Head of caudate nucleus (tissue), 42 donors: ENCODE data around the gene FNBP1L.
"Not testable (repeated sequence)": the region's sequence is repeated elsewhere in the genome, so short reads cannot be mapped to it uniquely, and the experiment has no call there.

ENCODE experiments used
- DNase-seq, 42 donors: peaks; one replicate each; pipeline versions ENCODE4 v3.0.0 to v3.0.0-alpha.2; 2020 to 2021; ENCODE audit warnings: mixed read lengths in 7 of 42
- intact Hi-C: fragments of 100-400 bp; cut with DNase I; formaldehyde crosslinking; loops from one replicate; pipeline ENCODE4 v1.15.0; 2022

The FNBP1L gene

DNA sequence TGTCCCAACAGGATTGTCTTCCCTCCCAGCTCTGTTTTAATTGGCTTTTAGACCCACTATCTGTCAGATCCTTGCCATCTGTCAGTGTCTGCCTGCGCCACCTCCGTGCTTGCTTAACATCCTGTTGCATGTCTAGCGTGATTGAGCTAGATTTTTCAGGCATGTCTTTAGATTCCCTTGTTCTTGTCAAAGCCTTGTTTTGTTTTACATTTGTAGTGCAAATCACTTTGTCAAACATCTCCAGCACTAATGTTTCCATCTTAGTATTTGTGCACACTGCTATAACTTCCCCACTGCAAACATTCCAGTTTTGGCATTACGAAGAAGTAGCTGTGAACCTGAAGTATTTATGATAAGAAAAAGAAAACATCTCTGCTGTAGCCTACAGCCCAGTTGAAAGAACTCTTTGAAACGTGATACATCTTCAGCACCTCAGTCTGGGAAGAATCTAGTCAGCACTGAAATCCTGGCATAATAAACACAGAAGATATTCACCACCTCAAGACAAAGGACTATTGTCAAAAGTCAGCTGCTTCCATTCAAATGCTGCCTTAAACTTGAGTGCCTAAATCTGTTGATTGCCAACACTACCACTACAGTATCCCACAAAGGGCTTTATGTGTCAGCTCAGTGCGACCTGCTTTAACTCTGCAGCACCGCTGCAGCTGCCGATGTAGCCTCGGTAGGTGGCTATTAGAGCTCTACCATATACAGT, 105.0 kb downstream of the FNBP1L start:
- peak in 38 of 42 donors; percentile 27 to 93 (median 65) for DNase-seq
- intact Hi-C loops, result loop anchor here (10.0 kb wide), 1 partner anchor 108 kb away; the partner anchor contains the start of gene FNBP1L

DNA sequence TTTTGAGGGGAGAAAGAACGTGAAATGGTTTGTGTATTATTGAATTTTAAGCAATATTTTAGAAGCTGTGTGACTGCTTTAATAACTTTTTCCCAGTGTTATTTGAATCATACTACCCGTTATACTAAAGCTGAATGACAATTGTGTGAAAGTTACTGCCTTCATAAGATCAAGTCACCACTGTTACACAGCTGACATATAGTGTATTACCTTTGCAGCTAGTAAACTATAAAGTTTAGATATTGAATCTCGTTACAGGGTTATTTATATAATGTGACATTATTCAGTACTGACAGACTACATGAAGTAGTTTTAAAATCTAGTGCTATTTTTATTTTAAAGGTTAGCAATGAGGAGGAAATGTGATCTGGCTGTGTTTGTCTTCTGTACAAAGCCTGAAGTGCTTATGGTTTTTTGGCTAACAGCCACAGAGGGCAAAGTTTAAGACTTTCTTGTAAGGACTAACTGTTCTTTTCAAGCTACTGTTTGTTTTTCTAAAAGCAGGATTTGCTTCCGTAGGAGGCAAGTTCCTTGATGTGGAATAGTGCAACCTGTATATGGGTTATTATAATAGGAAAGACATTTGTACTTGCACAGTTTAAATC, 106.1 kb downstream of the FNBP1L start:
- intact Hi-C loops, result loop anchor here (10.0 kb wide), 1 partner anchor 109 kb away; the partner anchor contains the start of gene FNBP1L
- not testable (repeated sequence) for DNase-seq

DNA sequence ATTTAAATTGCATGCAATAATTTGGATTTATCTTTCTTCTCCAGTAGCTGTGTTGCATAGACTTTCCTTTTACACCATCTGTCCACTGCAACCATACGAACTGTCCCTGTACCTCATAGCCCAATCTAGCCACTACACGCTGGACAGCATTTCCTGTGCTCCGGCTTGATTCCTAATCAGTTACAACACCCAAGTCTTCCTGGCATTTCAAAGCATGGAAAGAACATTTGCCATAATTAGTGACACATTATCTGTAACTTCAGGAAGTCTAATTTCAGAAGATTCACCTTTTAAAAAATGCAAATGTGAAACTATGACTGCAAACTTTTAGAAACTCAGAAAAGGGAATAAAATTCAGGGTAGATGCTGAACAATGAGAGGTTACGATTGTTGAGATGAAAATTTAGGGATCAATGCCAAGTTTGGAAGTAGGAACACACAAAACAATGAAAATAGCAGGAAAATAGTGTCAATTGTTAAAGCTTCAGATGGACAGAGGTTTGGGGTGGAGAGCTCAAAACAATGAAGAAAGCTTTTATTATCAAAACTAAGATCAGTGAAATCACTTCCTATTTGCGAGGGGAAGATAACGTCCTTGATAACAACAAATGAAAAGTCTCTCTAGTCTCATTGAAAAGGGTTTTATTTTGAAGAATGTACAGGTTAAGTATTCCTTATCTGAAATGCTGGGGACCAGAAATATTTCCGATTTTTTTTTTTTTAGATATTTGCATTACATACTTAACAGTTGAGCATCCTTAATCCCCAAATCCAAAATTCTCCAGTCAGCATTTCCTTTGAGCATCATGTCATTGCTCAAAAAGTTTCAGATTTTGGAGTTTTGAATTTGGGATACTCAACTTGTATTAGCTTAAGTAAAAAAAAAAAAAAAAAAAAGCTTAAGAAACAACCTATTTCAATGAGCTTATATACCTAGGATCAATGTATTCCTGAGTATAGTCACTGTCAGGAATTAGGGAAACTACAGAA, 107.3 kb downstream of the FNBP1L start:
- intact Hi-C loops, result loop anchor here (10.0 kb wide), 1 partner anchor 110 kb away; the partner anchor contains the start of gene FNBP1L
- no peak for DNase-seq

DNA sequence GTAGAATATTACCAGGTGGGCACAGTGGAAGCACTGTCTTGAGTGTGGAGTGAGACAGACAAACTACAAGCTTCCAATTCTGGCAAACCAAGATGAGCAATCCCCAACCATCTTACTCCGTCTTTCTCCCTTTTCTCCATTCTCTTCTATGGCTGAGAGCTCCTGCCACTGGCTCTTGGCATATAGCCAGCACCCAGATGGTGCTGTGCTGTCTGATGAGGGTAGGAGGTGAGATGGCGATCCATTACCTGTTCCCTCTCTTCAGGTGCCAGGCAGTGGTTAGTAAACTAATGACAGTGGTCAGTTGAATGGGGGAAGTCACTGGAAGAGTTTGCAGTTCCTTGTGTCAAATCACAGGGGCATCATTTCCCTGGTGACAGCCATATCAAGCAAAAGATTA, 108.4 kb downstream of the FNBP1L start:
- intact Hi-C loops, result loop anchor here (10.0 kb wide), 1 partner anchor 111 kb away; the partner anchor contains the start of gene FNBP1L
- no peak for DNase-seq

DNA sequence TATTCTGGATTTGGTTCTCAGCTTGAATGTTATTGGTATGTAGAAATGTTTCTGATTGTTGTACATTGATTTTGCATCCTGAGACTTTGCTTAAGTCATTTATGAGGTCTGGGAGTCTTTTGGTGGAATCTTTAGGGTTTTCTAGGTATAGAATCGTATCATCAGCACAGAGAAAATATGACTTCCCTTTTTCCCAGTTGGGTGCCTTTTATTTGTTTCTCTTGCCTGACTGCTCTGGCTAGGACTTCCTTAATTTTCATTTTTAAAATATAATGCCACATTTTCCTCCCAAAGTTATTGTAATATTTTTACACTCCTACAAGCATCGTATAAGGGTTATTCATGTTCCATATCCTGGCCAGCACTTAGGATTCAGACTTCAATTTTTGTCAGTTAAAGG, 111.1 kb downstream of the FNBP1L start:
- intact Hi-C loops, result loop anchor here (10.0 kb wide), 1 partner anchor 114 kb away; the partner anchor contains the start of gene FNBP1L
- no peak for DNase-seq

DNA sequence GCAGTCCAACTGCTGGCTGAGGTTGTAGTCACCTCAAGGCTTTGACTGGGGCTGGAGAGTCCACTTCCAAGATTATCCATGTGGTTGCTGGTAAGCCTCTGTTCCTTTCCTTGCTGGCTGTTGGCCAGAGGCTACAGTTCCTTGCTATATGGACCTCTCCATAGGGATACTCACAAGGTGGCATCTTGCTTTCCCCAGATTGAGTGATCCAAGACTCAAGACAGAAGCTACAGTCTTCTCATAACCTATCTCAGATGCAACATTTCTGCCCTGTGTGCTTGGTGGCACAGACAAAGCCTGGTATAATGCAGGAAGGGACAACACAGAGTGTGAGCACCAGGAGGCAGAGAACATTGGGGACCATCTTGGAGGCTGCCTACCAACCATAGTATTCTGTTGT, 111.8 kb downstream of the FNBP1L start:
- no peak for DNase-seq
- intact Hi-C loops, result loop anchor here (10.0 kb wide), 1 partner anchor 115 kb away; the partner anchor contains the start of gene FNBP1L

DNA sequence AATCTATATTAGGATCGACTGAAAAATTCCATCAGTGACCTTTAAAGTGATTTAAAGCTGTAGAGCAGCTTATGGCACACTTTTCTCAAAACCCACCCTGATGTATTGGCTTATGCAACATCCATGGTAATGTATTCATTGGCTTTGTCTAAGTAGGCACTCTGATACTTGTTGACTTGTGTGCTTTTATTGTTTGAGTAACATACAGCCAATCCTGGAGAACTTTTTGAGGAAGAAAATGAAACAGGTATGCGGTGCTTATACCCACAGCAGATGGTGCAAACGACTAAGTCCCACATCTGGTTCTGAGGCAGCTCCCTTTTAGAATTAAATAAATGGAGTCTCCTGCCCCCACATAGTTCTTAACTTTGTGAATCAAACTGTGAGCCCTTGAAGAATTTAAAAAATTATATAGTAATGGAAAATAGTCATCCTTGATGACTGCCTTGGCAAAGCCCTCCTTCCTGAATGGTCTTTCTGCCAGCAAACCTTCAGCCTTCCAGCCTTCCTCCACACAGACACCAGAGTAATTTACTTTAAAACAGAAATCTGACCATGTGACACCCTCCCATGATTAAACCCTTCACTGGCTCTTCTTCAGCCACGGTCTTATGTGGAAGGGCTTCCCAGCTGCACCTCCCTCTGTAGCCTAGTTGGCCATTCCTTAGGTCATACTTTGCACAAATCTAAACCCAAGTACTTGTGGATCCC, 117.7 kb downstream of the FNBP1L start:
- intact Hi-C loops, result no loop called here

DNA sequence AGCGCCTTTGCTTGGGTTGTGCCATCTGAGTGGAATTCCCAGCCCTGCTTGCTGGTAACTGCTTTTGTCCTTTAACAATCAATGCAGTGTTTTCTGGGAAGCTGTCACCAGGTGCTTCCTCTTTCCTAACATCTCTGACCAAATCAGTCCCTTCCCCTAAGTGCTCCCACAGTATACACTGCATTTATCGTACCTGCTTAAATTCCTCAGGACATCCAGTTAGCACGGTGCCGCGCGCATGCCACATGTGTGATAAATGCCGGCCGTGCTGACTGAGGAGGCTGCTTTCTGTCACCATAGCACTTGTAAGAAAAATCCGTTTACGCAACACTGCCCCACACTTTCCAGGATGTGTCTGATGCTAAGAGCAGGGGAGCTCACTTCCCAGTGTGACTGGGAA, 118.3 kb downstream of the FNBP1L start:
- intact Hi-C loops, result no loop called here

More for the DNA sequence above, 117.7 kb downstream of the FNBP1L start:
- no peak for DNase-seq

DNA sequence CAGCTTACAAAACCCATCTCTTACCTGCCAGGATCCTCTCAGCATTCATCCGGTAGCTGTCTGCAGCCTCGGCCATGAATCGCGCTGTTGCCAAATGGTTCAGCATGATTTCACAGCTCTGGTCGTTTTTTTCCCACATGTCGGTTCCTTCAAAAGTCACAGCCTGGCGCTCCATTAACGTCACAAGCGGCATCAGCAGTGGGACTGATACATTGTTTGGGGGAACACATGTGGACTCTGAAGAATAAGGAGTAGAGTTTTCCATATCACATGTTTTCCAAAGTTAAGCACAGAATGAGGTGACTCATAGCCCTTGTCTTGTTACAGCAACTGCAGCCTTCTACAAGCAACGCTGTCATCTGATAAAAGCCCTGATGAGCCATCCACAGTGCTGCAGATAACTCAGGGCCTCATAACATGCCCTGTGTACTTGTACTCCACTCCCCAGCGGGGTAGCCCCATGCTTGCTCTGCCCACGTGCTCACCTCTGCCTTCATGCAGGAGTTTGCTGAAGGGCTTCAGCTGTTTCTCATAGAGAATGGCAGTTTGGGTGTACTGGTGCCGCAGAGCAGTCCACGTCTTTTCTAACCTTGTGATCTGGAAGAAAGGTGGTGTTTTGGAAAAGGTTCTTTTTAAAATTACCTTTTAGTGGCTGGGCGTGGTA, 119.5 kb downstream of the FNBP1L start:
- DNase-seq, result peak in 21 of 42 donors; percentile 32 to 76 (median 52)
- intact Hi-C loops, result no loop called here

More for the DNA sequence above, 118.3 kb downstream of the FNBP1L start:
- DNase-seq, result no peak

DNA sequence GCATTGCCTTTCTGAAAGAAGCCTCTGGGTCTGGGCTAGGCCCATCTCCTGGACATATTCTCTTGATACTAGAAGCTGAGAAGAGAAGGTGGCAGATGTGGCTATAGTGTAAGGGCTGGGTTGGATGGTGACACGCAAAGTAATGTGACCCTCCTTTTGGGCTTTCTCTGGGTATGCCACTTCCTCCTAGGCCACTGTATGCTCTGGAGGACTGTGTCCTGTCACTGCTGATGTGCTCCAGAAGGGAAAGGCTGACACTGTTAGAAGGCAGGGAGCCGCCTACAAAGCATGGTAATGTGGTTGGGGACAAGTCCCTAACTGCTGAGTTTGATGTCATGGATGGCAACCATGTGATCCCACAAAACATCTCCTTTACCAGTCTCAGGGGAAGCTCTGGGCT, 121.6 kb downstream of the FNBP1L start:
- intact Hi-C loops, result no loop called here

DNA sequence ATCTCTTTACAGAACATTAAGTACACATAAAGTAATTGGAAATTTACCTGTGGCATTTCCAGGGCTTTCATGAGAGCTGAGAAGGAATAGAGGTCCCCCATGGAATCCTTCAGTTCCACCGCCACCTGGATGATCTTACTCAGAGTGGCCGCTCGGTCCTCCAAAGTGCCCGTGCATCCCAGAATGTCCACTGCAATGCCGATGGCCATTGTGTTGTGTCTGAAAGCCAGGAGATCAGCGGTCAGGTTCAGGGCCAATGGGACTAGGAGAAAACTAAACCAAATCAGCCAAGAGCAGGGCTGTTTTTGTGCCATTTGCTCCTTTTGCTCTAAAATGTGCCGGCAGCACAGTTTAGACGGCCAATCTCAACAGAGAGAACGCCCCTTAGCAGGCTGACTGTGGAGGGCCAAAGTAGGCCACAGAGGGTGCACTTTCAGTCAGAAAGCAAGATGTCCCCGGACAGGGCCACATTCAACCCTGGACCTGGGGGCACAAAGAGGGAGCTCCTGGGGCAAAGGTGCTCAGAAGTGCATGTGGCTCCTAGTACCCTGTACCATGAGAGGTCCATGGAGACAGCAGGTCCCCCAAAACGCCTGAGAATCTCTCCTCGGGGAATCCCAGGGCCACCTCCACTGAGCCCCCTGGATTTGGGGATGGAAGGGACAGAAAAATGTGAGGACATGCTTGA, 123.8 kb downstream of the FNBP1L start:
- DNase-seq, result peak in 1 of 42 donors; percentile 15
- intact Hi-C loops, result no loop called here

More for the DNA sequence above, 121.6 kb downstream of the FNBP1L start:
- peak in 1 of 42 donors; percentile 11 for DNase-seq

DNA sequence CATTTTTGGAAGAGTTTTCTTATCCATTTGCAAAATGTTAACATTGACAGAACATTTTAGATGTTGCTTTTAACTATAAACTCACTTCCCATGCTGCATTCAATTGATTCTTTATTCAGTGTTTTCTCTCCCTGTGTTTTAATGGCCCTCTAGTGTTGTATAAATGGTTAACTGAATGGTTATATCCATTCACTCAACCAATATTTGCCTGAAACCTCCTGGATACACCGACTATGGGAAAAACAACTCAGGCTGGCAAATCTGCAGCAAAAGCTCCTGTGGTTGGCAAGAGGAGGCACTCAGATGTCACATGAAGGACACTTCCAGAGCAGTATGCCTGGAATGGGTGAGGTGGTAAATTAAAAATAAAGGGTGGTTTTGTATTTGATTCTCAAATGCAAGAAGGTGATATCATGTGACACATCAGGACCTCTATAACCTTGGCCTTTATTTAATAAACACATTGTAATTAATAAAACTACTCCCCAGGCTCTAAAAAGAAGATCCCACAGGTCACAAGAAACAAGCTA, 126.1 kb downstream of the FNBP1L start:
- DNase-seq, result no peak
- intact Hi-C loops, result no loop called here

DNA sequence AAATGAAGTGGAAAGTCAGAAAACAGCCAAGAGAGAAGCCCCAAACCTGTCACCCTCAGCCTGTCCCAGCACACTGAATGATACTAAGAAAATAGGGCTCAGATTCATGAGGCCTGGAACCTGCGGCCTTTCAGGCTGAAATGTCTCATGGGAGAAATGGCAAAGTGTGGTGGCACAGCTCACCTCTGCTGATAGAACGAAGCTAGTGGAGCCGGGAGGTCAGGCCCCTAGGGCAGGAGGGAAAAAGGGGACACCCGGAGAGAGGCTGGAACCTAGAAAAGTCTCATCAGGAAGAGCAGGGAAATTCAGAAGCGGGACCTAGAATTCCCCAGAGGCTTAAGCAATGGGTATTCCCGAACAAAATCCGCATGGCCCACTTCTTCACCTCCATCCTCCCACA, 126.6 kb downstream of the FNBP1L start:
- no peak for DNase-seq
- intact Hi-C loops, result no loop called here

DNA sequence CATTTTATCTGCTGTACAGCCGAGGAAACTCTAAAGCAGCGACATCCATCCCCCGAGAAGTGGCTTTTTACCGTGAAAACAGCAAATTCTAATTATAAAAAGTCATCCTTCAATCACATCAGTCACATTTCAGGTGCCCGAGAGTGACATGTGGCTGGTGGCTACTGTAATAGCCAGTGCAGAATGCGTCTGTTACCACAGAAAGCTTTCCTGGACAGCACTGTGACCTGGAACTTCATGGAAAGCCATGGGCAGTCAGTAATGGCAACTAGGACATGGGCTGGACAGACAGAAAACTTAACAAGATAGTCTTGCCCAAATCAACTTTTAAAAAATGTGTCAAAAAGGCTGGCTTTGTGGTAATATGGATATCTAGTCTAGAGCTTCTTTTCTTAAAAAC, 127.1 kb downstream of the FNBP1L start:
- intact Hi-C loops, result no loop called here
- no peak for DNase-seq

DNA sequence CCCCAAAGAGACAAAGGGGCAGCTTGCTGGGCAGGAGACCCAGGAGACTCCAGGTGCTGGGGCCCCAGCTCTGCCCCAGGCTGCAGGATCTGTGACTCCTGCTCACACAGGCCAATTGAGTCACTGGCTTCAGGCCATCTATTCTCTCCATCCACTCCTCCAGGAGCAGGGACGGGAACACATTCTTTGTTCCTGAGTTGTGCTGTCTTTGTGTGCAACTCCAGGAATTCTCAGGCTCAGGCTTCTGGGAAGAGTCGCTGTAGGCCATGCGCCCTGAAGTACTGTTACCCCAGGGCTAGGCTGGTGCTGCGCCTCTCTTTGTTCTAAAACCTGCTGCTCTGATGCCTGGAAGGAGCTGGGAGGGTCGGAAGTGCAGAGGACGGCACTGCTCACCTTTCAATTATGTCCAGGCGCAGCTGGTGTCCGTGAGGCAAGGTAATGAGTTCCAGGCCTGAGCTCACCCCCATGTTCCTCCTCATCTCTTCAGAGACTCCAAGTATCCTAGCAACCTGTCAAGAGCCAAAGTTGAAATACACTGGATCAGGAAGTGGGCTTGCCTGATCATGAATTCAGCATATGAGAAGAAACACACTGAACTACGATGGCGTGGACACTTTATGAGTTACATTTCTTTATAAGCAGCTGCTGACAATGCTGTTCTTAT, 127.8 kb downstream of the FNBP1L start:
- intact Hi-C loops, result no loop called here
- peak in 1 of 42 donors; percentile 29 for DNase-seq

DNA sequence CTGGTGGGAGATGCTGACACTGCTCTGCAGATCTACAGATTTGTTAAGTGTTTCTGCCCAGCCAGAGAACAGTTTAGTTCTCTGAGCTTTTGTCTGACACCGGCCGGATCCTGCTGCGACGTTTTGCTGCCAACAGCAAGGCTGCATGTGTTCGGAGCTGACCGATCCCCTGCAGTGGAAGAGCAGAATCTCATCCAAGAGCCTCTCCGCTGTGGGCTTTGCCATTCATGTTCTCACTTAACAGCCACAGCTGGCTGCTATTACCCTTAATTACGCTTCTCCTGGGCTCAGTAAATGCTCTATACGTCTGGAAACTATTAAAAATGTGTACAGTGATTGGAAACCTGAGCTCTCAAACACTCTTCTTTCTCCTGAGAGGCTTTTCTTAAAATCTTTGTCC, 128.4 kb downstream of the FNBP1L start:
- intact Hi-C loops, result no loop called here
- peak in 16 of 42 donors; percentile 32 to 81 (median 52) for DNase-seq

DNA sequence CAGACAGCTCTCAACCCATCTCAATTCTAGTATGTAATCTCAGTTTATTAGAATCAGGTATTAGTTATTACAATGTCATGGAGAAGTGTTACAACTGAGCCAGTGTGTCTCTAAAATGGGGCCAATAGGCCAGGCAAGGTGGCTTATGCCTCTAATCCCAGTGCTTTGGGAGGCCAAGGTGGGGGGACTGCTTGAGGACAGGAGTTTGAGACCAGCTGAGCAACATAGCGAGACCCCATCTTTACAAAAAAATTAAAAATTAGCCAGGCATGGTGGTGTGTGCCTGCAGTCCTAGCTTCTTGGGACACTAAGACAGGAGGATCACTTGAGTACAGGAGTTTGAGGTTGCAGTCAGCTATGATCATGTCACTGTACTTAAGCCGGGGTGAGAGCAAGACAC, 128.8 kb downstream of the FNBP1L start:
- DNase-seq, result no peak
- intact Hi-C loops, result no loop called here
